D721Med (cell line): ENCODE data around the gene GALNT8.

Experiments used
- DNase-seq: peaks from one replicate; pipeline ENCODE4 v3.0.0; 2011; ENCODE audit warnings: low spot score; ENCODE audit not compliant: insufficient read length
- FAIRE-seq: peaks from 2 replicates; lab custom pipeline; 2011; peaks lifted over from hg19 to GRCh38; lab: Jason Lieb, UNC
- CTCF ChIP-seq: IDR thresholded peaks from 2 replicates; pipeline ENCODE4 v1.5.1; 2012; ENCODE audit warnings: mild to moderate bottlenecking, control low read depth; ENCODE audit not compliant: insufficient read depth; ENCODE audit errors: missing control alignments

Gene GALNT8

DNA sequence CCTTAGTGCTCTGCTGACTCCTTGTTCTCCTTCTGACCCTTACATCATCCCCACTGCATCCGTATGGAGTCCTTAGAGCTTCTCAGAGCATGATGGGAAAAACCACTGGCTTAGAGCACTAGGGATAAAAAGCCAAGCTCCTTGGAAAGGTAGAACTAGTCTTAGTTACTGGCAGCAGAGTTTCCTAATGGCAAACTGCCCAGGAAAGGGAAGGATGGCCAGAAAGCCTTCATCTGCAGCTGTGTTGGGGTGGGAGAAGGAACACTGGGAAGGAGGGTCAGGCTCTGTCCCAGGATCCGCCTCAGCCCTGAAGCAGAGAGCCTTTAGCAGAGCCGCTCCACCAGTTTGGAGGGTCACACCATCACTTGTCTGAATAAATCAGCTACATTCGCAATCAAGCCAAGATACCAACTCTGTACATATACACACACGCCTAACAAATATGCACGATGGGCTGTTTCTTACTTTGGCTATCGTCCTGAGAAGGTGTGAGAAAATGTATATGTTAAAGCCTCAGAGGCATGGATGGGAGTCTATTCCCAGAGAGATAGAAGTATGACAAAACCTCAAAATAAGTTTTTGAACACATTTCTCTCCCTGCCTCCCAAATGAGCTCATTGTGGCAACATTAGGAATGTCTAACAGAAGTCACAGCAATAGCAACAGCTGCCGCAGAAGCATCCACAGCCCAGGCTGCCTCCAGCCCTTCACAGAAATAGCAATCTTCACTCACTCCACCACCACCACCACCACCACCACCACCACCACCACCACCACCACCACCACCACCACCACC lies 18.6 kb upstream of the GALNT8 start:
- no peak for TF ChIP-seq CTCF
- DNase-seq (no peak), FAIRE-seq (no peak)

GRCh38 chr12:4703676-4704075 lies 16.5 kb upstream of the GALNT8 start:
- DNase-seq (no peak), FAIRE-seq (no peak)
- TF ChIP-seq CTCF: no peak

- DNase-seq (no peak), FAIRE-seq (no peak)
- no peak for TF ChIP-seq CTCF
Observed at GRCh38 chr12:4705824-4706223, 14.4 kb upstream of the GALNT8 start.

DNA sequence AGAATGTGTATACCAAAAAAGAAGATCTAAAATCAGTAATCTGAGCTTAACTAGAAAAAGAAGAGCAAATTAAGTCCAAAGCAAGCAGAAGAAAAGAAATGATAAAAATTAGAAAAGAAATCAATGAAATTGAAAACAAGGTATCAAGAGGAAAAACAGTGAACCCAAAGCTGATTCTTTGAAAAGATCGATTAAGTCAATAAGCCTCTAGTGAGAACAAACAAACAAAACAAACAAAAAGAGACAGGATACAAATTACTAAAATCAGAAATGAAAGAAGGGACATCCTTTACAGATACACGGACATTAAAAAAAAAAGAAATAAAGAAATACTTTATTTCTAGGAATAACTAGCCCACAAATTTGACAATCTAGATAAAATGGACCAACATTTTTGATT lies 12.9 kb upstream of the GALNT8 start:
- TF ChIP-seq CTCF: no peak
- FAIRE-seq: no peak
- DNase-seq: no peak

- DNase-seq: no peak
- no peak for TF ChIP-seq CTCF
- FAIRE-seq: no peak
Observed at GRCh38 chr12:4710113-4710512, 10.1 kb upstream of the GALNT8 start.

DNA sequence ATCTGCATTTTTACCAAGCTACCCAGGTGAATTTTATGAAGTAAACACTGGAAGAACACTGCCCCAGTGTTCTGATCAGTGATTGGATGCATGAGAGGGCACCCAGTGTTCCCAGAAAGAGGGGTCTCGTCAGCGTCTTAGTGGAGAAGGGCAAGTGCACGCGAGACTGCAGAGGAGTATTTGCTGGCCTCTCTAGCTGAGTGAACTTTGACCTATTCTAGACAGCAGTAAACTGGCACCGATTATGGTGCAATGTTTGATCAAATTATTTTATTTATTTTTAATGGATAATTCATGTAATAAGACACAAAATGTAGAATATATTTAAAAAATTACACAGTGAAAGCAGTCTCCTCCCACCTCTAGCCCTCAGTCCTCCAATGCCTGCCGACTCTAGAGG lies 5.3 kb upstream of the GALNT8 start:
- no peak for FAIRE-seq
- DNase-seq: no peak
- TF ChIP-seq CTCF: no peak

GRCh38 chr12:4717806-4718205 lies 2.4 kb upstream of the GALNT8 start:
- no peak for TF ChIP-seq CTCF
- no peak for DNase-seq
- no peak for FAIRE-seq
